ENCODE data around the gene ARHGEF26.

- no peak for TF ChIP-seq CTCF (IDR thresholded peaks at IDR 0.05; ENCODE audit: low read length)
- no peak for TF ChIP-seq EZH2 (IDR thresholded peaks at IDR 0.05; ENCODE audit: borderline replicate concordance, low read length)
Measured at GRCh38 chr3:154161806-154162205, 40.6 kb downstream of the ARHGEF26 start.

Data from OCI-LY1 (cell line).